ENCODE results near the gene SAMD8.
"Not testable (repeated sequence)": the region's sequence is repeated elsewhere in the genome, so short reads cannot be mapped to it uniquely, and the experiment has no call there.

DNA sequence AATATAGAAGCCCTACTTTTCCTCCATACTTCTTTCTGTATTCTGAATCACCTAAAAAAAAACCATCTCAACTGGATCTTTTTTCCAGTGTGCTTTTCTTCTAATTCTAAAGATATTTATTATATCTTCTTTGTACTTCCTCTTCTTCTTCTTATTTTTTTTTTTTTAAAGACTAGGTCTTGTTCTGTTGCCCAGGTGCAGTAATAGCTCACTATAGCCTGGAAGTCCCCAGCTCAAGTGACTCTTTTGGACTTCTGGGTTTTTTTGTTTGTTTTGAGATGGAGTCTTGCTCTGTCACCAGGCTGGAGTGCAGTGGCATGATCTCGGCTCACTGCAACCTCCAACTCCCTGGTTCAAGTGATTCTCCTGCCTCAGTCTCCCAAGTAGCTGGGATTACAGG is 17.5 kb downstream of the SAMD8 start:
- TF ChIP-seq CBX3 (IDR thresholded peaks at IDR 0.05; ENCODE audit: low read depth); EZH2 (IDR thresholded peaks at IDR 0.05); POLR2A (IDR thresholded peaks at IDR 0.05; ENCODE audit: borderline replicate concordance, extremely low read depth, insufficient read depth, insufficient read length); SRF (IDR thresholded peaks at IDR 0.05; ENCODE audit: low read depth); ZFX (IDR thresholded peaks at IDR 0.05); RAD21 (IDR thresholded peaks at IDR 0.05; ENCODE audit: low read depth): not testable (repeated sequence)
- TF ChIP-seq, protein P1, sequence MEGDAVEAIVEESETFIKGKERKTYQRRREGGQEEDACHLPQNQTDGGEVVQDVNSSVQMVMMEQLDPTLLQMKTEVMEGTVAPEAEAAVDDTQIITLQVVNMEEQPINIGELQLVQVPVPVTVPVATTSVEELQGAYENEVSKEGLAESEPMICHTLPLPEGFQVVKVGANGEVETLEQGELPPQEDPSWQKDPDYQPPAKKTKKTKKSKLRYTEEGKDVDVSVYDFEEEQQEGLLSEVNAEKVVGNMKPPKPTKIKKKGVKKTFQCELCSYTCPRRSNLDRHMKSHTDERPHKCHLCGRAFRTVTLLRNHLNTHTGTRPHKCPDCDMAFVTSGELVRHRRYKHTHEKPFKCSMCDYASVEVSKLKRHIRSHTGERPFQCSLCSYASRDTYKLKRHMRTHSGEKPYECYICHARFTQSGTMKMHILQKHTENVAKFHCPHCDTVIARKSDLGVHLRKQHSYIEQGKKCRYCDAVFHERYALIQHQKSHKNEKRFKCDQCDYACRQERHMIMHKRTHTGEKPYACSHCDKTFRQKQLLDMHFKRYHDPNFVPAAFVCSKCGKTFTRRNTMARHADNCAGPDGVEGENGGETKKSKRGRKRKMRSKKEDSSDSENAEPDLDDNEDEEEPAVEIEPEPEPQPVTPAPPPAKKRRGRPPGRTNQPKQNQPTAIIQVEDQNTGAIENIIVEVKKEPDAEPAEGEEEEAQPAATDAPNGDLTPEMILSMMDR (IDR thresholded peaks at IDR 0.05 in 2 of 3, conservative IDR thresholded peaks at IDR 0.05 in 1 of 3; ENCODE audit: borderline replicate concordance in 1 of 3, insufficient read depth in 1 of 3, low read depth in 2 of 3, low read length in 2 of 3), result not testable (repeated sequence)

Measured in HCT116 (cell line).